ENCODE data around the gene ANKRD36C.
"Not testable (repeated sequence)": the region's sequence is repeated elsewhere in the genome, so short reads cannot be mapped to it uniquely, and the experiment has no call there.

DNA sequence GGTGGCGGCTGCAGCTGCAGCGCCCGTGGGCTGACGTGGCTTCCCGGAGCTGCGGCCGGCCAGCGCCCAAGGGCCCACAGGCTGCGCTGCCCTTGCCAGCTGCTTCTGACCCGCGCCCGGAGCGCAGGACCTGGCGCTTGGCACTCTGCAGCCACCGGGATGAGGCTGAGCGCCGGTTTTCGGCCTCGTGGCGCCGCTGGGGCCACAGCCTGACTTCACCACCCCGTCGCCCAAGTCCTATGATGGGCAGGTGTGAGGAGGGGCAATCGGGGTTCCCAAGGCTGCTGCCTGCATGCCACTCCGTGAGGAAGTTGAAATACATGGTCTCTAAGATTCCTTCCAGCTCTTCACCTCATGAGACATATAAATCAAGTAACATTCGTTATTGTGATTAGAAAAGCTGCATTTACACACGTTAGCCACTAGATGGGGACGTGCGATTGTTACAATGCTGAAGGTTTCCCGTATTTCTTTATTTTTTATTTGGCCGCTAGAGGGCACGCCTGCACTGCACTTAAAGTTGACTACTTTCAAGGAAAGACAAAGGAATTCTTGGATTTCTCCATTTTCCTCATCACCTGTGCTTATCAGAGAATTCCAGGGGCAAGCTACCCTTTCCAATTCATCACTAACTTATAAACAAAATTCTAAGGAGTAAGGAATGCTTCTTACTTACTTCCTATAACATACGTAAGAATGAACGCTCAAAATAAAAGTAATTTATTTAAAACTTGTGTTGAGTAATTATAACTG lies 1.1 kb upstream of the ANKRD36C start:
- TF ChIP-seq, protein P1, sequence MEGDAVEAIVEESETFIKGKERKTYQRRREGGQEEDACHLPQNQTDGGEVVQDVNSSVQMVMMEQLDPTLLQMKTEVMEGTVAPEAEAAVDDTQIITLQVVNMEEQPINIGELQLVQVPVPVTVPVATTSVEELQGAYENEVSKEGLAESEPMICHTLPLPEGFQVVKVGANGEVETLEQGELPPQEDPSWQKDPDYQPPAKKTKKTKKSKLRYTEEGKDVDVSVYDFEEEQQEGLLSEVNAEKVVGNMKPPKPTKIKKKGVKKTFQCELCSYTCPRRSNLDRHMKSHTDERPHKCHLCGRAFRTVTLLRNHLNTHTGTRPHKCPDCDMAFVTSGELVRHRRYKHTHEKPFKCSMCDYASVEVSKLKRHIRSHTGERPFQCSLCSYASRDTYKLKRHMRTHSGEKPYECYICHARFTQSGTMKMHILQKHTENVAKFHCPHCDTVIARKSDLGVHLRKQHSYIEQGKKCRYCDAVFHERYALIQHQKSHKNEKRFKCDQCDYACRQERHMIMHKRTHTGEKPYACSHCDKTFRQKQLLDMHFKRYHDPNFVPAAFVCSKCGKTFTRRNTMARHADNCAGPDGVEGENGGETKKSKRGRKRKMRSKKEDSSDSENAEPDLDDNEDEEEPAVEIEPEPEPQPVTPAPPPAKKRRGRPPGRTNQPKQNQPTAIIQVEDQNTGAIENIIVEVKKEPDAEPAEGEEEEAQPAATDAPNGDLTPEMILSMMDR (conservative IDR thresholded peaks at IDR 0.05; ENCODE audit: low read depth, low read length), result peak; percentile 73
- TF ChIP-seq RFX5 (IDR thresholded peaks at IDR 0.05; ENCODE audit: low read depth, low read length); POLR2A (IDR thresholded peaks at IDR 0.05; ENCODE audit: low read depth, low read length); MXI1 (IDR thresholded peaks at IDR 0.05; ENCODE audit: borderline replicate concordance, low read depth, low read length); MAFK (IDR thresholded peaks at IDR 0.05; ENCODE audit: low read depth, low read length): not testable (repeated sequence)
